Epithelial cell of esophagus (primary cell): ENCODE data around the gene CLDN14.

ENCODE experiments used
- DNase-seq: peaks from one replicate; pipeline ENCODE4 v3.0.0; 2010; ENCODE audit warnings: low read depth
- H3K4me3 ChIP-seq: 2 replicates; pipeline ENCODE4 v1.5.1; 2011; ENCODE audit warnings: mild to moderate bottlenecking, low read length, control low read depth
- TF ChIP-seq, protein P1 (sequence below): IDR thresholded peaks from 2 replicates; pipeline ENCODE4 v1.5.1; 2011; ENCODE audit warnings: low read depth, mild to moderate bottlenecking, low read length, control low read depth, inconsistent platforms; ENCODE audit not compliant: insufficient read depth; ENCODE audit errors: missing control alignments

Gene CLDN14

GRCh38 chr21:36422279-36423098 is 57.4 kb downstream of the CLDN14 start:
- TF ChIP-seq, protein P1, sequence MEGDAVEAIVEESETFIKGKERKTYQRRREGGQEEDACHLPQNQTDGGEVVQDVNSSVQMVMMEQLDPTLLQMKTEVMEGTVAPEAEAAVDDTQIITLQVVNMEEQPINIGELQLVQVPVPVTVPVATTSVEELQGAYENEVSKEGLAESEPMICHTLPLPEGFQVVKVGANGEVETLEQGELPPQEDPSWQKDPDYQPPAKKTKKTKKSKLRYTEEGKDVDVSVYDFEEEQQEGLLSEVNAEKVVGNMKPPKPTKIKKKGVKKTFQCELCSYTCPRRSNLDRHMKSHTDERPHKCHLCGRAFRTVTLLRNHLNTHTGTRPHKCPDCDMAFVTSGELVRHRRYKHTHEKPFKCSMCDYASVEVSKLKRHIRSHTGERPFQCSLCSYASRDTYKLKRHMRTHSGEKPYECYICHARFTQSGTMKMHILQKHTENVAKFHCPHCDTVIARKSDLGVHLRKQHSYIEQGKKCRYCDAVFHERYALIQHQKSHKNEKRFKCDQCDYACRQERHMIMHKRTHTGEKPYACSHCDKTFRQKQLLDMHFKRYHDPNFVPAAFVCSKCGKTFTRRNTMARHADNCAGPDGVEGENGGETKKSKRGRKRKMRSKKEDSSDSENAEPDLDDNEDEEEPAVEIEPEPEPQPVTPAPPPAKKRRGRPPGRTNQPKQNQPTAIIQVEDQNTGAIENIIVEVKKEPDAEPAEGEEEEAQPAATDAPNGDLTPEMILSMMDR, result peak; percentile 82
- DNase-seq, result peak; percentile 80
- H3K4me3 ChIP-seq, result no peak overlapping the region

DNA sequence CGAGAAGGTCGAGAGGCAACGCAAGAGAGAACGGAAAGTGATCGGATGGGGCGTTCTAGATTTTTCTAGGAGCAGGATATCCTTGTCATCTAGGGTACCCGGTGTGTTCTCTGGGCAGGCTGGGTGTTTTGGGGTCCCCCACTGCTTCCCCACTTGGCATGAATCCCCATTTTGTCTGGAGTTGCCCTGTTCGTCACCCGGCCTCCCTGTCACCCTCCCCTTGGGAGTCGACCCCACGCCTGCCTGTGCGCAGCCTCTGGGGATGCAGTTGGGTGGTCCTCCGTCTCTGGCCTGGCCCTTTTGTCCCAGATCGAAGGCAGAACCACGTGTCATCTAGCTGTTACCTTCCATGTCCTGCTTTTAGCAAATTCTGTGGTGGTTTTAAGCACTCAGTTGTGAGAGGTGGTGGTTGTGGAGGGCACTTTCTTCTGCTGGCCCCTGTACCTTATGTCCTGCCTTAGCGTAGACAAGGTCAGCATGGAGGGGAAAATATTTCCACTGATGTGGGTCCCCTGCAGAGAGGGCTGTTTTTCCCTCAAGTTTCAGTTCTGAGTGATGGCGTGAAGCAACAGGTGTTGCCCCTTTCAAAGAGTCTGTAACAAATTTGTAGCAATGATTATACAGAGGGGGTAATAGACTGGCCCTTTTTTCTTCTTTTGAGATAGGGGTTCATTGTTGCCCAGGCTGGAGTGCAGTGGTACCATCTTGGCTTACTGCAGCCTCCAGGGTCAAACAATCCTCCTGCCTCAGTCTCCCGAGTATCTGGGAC is 59.2 kb downstream of the CLDN14 start:
- no peak for DNase-seq
- TF ChIP-seq, protein P1, result no peak
- H3K4me3 ChIP-seq, result no peak overlapping the region

DNA sequence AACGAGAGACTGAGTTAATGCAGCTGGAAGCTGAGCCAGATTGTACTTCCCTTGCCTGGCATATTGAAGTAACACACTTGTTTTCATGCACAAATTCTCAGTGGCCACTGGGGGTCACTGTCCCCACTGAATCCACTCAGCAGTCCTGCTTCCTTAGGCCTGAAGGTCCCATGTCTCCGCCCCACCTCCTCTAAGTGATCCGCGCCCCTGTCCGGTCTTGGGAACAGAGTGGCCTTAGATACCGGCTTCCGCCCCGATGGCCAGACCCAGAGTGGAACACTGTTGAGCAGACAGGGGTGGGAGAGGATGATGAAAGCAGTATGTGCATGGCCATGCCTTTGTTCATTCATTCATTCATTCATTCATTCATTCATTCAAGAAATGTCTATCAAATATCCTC is 59.9 kb downstream of the CLDN14 start:
- TF ChIP-seq, protein P1, result peak; percentile 88
- peak; percentile 91 for DNase-seq
- no peak overlapping the region for H3K4me3 ChIP-seq

- TF ChIP-seq, protein P1, result no peak
Measured at GRCh38 chr21:36419241-36419640, 60.7 kb downstream of the CLDN14 start.

DNA sequence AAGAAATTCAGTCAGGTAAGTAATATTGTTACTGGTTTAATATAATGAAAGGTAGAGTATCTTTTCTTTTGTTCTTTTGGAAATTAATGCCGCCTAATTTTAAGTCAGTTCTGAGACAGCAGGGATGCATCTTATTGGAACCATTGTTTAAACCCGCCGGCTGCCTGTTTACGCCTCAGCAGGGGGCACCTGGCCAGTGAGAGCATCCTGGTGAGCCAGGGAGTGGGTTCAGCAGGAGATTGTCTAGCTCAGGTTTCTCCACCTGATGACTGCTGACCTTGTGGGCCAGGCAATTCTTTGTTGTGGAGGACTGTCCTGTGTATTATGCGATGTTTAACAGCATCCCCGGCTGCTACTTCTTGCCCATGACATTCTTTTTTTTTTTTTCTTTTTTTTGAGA is 64.5 kb downstream of the CLDN14 start:
- H3K4me3 ChIP-seq, result no peak overlapping the region
- DNase-seq, result no peak
- TF ChIP-seq, protein P1, result no peak

More at GRCh38 chr21:36419241-36419640, 60.7 kb downstream of the CLDN14 start:
- H3K4me3 ChIP-seq, result no peak overlapping the region
- no peak for DNase-seq

- TF ChIP-seq, protein P1, result no peak
- DNase-seq, result no peak
- no peak overlapping the region for H3K4me3 ChIP-seq
Measured at GRCh38 chr21:36412916-36413315, 67.0 kb downstream of the CLDN14 start.
